HG03095 (cell line): ENCODE results near the gene HS6ST2.

Experiments
- ATAC-seq: cut with Tn5 transposase; IDR thresholded peaks from one replicate; pipeline ENCODE4 v1.9.1; 2021; ENCODE audit warnings: moderate library complexity; ENCODE audit not compliant: unreplicated experiment

HS6ST2 gene

DNA sequence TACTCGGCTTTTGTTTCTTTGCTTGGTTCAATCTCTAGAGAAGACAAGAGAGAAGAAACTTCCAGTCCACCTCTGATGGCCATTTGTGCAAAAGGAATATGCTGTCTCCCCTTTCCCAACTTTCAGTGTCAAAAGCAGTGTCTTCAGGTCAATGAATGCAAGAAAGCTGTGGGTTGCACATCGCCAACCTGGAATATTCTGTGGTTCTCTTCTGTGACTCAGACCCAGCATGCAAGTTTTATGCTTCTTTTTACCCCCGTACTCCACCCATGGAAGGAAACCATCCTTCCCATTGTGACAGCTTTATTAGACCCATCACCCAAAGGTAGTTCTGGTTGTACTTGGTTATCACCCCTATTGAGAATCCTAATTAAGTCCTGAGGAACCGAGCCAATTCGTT is 334.0 kb downstream of the HS6ST2 start:
- no peak for ATAC-seq

- no peak for ATAC-seq
Measured at GRCh38 chrX:132623942-132624341, 334.5 kb downstream of the HS6ST2 start.

- ATAC-seq = no peak
Measured at GRCh38 chrX:132623300-132623699, 335.1 kb downstream of the HS6ST2 start.

DNA sequence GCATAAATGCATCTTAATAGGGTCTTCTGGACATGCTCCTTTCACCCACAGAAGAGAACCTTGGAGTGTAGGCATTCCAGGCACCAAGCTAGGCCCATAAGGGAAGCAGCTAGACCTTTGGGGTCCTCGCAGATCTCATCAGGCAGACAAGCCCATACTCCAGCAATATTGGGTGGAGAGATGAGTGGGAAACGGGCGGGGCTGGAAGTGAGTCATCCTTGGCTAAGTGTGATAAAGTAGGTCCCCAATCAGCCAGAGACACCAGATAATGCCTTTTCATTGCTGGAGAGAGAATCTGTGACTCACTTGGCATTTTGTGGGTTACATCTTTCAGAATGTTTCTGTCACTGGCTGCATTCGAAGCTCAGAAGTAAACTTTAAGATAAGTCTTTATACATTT is 336.3 kb downstream of the HS6ST2 start:
- ATAC-seq = no peak

DNA sequence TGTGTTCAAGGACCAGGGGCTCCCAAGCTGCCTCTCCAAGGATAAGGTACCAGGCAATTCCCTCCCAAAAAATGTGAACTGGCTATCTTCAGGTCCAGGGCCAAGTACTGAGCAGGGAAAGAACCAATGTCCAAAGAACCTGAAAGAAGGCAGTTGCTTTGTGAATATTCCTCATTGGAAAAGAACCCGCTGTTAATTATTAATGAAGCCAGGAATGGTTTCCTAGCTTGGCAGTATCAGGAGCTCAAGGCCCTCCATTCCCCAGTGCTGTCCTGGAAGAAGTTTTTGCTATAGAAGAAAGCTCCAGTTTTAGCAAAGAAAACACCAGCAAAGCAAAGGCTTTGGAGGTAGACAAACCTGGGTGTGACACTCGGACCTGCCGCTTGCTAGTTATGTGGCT is 339.6 kb downstream of the HS6ST2 start:
- no peak for ATAC-seq

DNA sequence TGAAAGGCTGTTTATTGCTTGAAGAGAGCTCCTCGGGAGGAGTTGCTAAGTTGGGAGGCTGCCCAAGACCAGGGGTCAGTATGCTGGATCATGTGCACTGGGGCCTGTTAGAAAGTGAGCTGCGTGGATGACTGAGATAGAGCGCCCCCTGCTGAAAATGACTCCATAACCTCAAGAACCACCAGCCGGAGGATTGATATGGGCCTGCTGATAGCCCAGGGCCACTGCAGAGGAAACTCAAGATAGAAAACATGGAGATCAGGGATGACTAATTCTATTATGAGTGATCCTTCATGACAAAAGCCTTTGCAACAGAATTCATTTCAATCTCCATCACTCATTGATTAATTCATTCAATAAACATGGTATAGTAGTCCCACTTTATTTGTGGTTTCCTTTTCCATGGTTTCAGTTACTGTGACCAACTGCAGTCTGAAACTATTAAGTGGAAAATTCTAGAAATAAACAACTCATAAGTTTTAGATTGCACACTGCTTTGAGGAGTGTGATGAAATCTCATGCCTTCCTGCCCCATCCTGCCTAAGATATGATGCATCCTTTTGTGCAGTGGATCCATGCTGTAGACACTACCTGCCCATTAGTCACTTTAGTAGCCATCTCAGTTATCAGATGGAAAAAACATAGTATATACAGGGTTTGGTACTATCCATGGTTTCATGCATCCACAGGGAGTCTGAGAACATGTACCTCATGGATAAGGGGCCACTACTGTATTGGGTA is 342.9 kb downstream of the HS6ST2 start:
- no peak for ATAC-seq

DNA sequence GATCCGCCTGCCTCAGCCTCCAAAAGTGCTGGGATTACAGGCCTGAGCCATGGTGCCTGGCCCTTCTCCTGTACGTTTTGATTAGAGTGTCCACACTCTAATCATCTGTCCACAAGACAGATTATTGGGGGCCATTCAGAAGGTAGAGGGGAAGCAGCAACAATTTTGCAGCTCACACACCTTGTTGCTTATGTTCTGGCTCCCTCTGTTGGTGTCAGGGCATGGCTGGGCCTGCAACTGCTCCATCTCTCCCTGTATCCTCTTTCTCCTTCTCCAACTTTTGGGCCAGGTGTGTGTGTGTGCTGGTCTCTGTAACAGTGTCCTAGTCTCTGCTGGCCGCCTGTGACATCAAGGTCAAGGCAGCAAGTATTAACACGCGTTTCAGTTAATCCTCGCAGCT is 344.1 kb downstream of the HS6ST2 start:
- ATAC-seq = no peak

- no peak for ATAC-seq
Measured at GRCh38 chrX:132613801-132614200, 344.6 kb downstream of the HS6ST2 start.

DNA sequence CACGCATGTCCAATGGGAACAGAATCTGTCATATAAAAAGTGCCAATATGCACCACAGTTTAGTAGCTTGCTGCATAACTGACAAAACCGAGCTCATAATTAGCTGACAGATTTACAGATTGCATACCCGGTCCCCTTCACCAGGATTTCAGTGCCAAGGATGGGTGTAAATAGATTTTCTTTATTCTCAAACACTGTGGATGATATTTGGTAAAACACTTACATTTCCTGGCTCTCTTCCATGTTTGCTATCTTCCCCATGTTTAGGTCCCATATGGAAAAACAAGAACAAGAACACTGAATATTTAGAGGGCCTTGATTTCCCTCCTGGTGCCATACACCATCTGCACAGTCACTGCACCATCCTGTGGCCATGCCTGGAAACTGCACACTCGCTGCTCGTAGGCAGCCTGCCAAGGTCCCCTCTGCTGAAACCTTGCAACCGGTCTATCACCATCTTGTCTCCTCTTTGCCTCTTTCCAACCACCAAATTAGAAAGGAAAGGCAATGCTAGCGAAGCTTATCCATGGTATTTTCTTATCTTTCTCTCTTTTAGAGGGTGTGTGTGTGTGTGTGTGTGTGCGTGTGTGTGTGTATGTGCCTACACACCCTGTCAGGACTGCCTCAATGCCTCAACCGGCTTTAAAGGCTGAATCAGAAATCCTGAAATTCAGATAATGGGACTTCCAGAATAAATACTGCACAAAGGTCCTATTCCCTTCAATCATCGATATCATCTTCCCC is 345.4 kb downstream of the HS6ST2 start:
- peak; percentile 68 for ATAC-seq

DNA sequence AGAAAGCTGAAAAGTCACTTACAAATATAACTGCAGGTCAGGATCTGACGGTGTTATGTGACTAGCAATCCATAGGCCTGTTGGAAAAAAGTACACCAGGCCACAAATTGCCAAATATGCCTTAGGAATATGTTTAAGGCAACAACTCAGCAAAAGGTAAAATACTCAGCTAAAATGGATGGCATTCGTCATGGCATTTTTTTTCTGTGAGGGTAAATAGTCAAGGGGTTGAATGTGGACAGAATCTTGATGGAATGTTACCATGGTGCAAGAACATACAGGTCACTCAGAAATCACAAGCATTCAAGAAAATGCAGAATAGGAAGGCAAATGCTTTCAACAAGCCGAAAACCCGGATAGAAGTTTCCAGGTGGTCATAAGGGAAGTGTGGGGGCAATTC is 347.9 kb downstream of the HS6ST2 start:
- no peak for ATAC-seq

DNA sequence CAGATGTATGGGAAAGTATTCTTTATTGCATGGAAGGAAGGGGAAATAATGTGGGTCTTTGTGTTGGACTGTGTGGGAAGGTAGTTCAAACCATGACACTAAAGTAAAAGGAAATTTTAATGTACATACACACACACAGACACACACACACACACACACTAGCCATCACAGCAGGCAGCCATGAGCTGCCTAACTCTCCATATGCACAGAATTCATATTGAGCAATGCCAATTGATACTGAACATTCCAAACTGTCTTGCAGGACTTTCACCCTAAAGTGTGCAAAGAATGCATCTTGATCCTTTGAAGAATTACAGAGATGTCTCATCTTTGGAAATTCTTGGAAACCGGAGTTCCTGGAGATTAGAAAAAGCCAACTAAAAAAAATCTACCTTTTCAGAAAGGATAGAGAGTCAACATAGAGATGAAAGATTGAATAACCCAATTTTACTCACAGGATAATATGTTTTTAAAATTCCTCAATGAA is 349.0 kb downstream of the HS6ST2 start:
- no peak for ATAC-seq

GRCh38 chrX:132603700-132604286 is 354.6 kb downstream of the HS6ST2 start:
- no peak for ATAC-seq

DNA sequence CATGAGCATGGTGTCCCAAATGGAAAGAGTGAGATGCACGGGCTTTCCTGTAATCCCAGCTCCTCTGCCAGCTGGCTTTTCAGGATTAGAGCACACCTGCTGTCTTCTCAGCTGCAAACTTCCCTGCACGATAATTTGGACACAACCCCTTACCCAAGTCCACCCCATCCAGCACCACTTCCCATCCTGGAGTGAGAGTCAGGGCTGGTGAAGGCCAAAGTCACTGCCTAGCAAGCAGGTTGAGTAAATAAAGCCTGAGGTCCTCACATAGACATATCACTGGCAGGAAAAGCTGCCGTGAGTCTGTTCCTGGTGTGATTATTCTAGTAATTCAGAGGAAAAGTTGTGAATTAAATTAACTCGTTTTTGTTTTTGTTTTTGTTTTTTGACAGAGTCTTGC is 355.7 kb downstream of the HS6ST2 start:
- ATAC-seq = no peak

DNA sequence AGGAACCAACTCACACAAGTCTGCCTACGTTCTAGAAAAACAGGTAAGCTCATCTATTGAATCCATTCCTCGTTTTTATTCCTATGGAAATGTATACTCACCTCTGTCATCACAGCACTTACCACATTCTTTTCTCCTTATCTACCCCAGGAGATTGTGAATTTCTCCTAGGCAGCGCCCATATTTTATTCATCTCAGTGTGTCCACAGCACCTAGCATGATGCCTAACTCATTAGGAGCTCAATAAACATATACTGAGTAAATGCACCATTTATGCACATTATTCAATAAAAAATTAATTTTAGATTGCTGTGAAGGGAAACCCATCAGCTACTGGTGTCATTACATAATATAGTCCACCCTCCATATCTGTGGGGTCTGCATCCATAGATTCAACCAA is 363.4 kb downstream of the HS6ST2 start:
- ATAC-seq = no peak

DNA sequence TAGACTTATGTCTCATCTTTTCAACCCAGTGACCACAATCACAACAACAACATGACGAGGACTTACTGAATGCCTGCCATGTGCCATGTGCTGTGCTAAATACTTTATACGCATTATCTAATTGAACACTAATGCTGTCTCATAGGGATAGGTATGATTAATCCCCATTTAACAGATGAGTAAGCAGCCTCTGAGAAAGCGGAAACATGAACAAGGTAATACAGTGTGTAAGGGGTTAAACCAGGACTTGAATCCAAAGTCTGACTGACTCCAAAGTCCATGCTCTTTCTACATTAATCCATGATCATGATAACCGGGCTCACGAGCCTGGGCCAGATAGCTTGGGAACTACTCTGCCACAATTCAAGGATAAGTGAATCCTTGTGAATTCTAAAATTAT is 364.3 kb downstream of the HS6ST2 start:
- no peak for ATAC-seq

DNA sequence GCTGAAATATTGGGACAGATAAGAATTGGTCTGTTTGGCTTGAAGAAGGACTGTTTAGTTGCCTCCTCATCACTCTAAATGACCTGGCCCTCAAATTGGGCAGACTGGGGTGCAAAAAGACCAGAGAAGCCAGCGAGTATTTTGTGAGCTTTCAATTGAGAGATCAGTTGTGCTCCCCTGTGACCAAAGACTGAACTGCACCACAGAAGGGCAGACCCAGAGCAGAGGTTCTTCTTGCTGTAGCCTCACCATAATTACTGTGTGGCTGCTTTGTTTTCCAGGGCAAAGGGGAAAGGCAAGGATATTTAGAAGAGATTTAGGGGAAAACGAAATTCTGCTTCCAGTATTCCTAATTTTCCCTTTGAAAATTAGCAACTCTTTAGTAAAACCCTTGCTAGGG is 365.5 kb downstream of the HS6ST2 start:
- ATAC-seq = no peak

DNA sequence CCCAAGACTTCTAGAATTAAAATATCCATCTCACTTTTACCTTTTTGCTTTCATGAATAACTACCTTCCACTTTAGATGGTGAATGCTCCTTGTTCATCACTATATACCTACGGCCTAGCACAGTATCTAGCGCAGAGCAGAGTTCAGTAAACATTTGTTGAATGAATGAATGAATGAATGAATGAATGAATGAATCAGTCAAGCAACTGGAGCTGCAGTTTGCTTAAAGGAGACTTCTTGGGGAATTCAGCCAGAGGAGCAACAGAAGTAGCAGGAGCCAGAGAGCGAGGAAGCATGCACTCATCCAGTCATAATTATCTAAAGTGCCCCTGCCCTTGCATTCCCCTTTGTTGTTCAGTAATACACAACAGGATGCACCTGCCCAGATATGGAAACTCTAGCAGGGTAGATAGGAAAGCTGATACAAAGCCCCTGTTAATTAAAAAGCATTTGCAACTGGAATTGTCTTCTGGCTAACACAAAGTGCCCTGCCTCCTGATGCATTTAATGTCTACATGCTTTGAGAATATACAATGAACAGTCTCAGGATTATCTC is 366.6 kb downstream of the HS6ST2 start:
- ATAC-seq = no peak

GRCh38 chrX:132590350-132591026 is 367.9 kb downstream of the HS6ST2 start:
- ATAC-seq = no peak

GRCh38 chrX:132584936-132585335 is 373.5 kb downstream of the HS6ST2 start:
- ATAC-seq = no peak

DNA sequence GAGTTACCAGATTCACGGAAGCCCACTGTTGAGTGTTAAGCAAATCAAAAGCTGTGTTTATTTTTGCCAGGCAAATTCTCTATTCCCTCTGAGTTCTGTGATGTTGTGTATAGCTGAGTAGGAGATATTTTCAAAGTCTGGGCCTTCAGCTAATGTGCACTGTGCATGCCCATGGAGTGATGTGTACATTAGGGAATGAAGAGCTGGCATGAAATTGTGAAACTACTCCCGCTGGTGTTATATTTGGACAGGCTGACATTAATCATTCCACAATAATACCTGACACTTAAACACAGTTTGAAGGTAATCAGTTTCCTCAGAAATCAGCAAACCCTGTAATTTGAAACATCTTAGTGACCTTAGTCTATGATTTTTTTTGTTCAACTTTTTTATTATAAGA is 381.5 kb downstream of the HS6ST2 start:
- ATAC-seq = no peak
